Thyroid gland (tissue), 4 donors: ENCODE results near the gene CDR2L. TPM values are rescaled to one million over a fixed set of nuclear protein-coding genes. Genes with fewer than 3 reads are reported as not detected.
A peak's percentile ranks its signal among the peaks of the same experiment; 100 is the strongest.

Experiments
- DNase-seq, 2 donors: peaks; one replicate each; pipeline ENCODE4 v3.0.0-alpha.2; 2019
- H3K27ac ChIP-seq, 3 donors: fragments of 200-600 bp; sonication (generic); 1 replicate in 2 of 3; 2 replicates in 1 of 3; pipeline ENCODE4 v1.5.1; 2016 to 2019; ENCODE audit warnings: mild to moderate bottlenecking in 1 of 3, moderate library complexity in 1 of 3
- H3K27me3 ChIP-seq: fragments of 200-600 bp; sonication (generic); one replicate; pipeline ENCODE4 v1.5.1; 2019
- H3K36me3 ChIP-seq, 2 donors: fragments of 200-600 bp; sonication (generic); one replicate each; pipeline ENCODE4 v1.5.1; 2016 to 2019
- H3K4me1 ChIP-seq, 2 donors: fragments of 200-600 bp; sonication (generic); one replicate each; pipeline ENCODE4 v1.5.1; 2017 to 2019
- H3K4me3 ChIP-seq, 3 donors: fragments of 200-600 bp; sonication (generic); replicated peaks in 1 of 3; 1 replicate in 2 of 3; 2 replicates in 1 of 3; pipeline ENCODE4 v1.5.1; 2016; ENCODE audit warnings: mild to moderate bottlenecking in 1 of 3
- H3K9me3 ChIP-seq: fragments of 200-600 bp; sonication (generic); one replicate; pipeline ENCODE4 v1.5.1; 2017
- POLR2A ChIP-seq, 2 donors: fragments of 450-650 bp; IDR thresholded peaks; one replicate each; pipeline ENCODE4 v1.6.1; 2017; ENCODE audit warnings: antibody characterized with exemption in 2 of 2, mild to moderate bottlenecking in 2 of 2, moderate library complexity in 1 of 2
- WGBS, 2 donors: methylation state at CpG; one replicate each; pipeline ENCODE4 v1.1.5; 2017; 5-methylcytosine and 5-hydroxymethylcytosine counted together
- intact Hi-C: fragments of 100-400 bp; cut with DNase I; formaldehyde crosslinking; loops from one replicate; pipeline ENCODE4 v1.15.1; 2023
- total RNA-seq, 4 donors: library from RNA; depleted of rRNA; stranded (reverse); fragments of >200 nt; gene quantifications; one replicate each; pipeline ENCODE4 v1.2.3, GENCODE V29; 2016
- TF ChIP-seq, protein P1 (sequence below), 6 experiments: fragments of 200-600 bp in 3 of 6; fragments of 450-650 bp in 3 of 6; sonication (generic) in 3 of 6; IDR thresholded peaks; one replicate each; pipeline ENCODE4 v1.5.1; 2016 to 2019; ENCODE audit warnings: antibody characterized with exemption in 6 of 6, mild to moderate bottlenecking in 2 of 6, inconsistent platforms in 1 of 6, moderate library complexity in 1 of 6

The CDR2L gene
- total RNA-seq, 4 donors from 2014 or later = 2.6 to 9.8 (median 4.2) TPM

DNA sequence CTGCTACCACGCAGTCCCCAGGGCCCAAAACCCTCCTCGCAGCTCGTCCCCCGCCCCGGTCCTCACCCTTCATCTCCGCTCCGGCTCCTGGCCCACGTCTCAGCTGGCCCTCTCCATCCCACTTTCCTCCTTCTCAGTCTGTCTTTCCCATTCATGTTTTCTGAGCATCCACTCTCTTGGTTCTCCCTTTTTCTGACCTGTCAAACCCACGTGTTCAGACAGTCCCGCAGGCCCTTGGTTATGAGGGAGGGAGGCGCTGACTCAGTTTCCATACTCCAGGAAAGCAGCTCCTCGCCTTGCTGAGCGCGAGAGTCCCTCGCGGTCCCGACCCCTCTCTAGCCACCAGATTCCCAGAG, 14.5 kb upstream of the CDR2L start:
- Histone ChIP-seq H3K27ac (no peak overlapping the region), H3K36me3 (no peaks in the 10 kb centered on the region), H3K9me3 (no peaks in the 10 kb centered on the region), H3K4me3 (peak overlapping the region in 2 of 3 donors; percentile 41 to 74), H3K4me1 (peaks cover 3 to 18% of the 10 kb centered on the region in 2 donors), H3K27me3 (no peaks in the 10 kb centered on the region)
- WGBS, 2 donors = 15 to 16% methylated on average over 17 of the region's 17 CpGs
- DNase-seq = no peak
- intact Hi-C loops = no loop called here
- TF ChIP-seq, protein P1, sequence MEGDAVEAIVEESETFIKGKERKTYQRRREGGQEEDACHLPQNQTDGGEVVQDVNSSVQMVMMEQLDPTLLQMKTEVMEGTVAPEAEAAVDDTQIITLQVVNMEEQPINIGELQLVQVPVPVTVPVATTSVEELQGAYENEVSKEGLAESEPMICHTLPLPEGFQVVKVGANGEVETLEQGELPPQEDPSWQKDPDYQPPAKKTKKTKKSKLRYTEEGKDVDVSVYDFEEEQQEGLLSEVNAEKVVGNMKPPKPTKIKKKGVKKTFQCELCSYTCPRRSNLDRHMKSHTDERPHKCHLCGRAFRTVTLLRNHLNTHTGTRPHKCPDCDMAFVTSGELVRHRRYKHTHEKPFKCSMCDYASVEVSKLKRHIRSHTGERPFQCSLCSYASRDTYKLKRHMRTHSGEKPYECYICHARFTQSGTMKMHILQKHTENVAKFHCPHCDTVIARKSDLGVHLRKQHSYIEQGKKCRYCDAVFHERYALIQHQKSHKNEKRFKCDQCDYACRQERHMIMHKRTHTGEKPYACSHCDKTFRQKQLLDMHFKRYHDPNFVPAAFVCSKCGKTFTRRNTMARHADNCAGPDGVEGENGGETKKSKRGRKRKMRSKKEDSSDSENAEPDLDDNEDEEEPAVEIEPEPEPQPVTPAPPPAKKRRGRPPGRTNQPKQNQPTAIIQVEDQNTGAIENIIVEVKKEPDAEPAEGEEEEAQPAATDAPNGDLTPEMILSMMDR (IDR thresholded peaks at IDR 0.05) = no peak
- TF ChIP-seq POLR2A (IDR thresholded peaks at IDR 0.05) = no peak

DNA sequence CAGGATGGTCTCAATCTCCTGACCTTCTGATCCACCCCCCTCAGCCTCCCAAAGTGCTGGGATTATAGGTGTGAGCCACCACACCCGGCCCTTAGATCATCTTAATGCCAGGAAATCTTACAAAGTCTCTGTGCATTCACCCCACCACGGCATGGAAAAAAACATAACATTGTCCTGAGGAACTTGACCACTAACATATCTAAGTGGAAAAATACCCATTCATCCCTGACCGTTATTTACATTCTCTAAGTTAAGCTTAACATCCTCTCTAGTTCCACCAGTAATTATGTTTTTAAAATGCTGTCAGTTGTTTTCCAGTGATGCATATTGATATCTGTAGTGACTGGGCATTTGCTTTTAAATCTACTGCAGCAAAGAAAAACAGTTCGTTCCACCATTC, 11.5 kb upstream of the CDR2L start:
- TF ChIP-seq, protein P1 (IDR thresholded peaks at IDR 0.05) = no peak
- TF ChIP-seq POLR2A (IDR thresholded peaks at IDR 0.05) = no peak
- H3K27me3 ChIP-seq = no peaks in the 10 kb centered on the region
- H3K4me3 ChIP-seq = no peak overlapping the region
- H3K9me3 ChIP-seq = no peaks in the 10 kb centered on the region
- no peak overlapping the region for H3K27ac ChIP-seq
- H3K4me1 ChIP-seq = peaks cover 3 to 13% of the 10 kb centered on the region in 2 donors
- no peak for DNase-seq
- no peaks in the 10 kb centered on the region for H3K36me3 ChIP-seq
- intact Hi-C loops = no loop called here
- WGBS, 2 donors = 79 to 83% methylated on average over 4 of the region's 4 CpGs

DNA sequence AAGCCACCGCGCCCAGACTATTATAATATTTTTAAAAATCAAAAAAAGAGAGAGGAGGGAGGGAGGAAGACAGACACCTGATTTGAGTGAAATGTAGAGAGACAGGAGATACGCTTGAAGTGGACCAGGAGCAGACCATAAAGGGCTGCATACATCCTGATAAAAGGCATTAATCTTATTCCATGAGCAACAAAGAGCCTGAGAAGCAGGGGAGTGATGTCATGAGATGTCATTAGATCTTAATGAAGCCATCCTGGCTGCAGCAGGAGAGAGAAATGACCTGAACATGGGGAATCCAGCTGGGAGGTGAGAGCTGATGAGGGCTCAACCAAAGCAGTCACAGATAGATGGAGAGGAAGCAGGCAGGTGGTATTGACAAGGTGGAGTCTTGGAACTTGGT, 9.6 kb upstream of the CDR2L start:
- H3K27me3 ChIP-seq = no peaks in the 10 kb centered on the region
- DNase-seq = no peak
- H3K4me3 ChIP-seq = no peak overlapping the region
- no peaks in the 10 kb centered on the region for H3K36me3 ChIP-seq
- intact Hi-C loops = no loop called here
- 90 to 92% methylated on average over 3 of the region's 3 CpGs for WGBS, 2 donors
- no peak overlapping the region for H3K27ac ChIP-seq
- H3K9me3 ChIP-seq = no peaks in the 10 kb centered on the region
- TF ChIP-seq, protein P1 (IDR thresholded peaks at IDR 0.05) = no peak
- no peak for TF ChIP-seq POLR2A (IDR thresholded peaks at IDR 0.05)
- peaks cover 12 to 18% of the 10 kb centered on the region in 2 donors for H3K4me1 ChIP-seq

DNA sequence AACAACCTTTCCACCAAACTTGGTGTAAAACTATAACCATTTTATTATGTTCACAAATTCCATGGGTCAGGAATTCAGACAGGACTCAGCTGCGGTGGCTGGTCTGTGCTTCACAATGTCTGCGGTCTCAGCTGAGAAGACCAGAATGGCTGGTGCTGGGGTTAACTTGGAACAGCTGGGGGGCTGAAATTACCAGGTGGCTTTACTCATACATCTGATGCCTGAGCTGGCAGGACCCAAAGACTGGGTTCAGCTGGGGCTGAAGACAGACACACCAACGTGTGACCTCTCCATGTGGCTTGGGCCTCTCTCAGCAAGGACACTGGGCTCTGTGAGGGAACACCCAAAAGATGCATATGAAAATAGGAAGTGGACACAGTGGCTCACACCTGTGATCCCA, 9.2 kb upstream of the CDR2L start:
- WGBS, 2 donors = 72 to 89% methylated on average over 3 of the region's 3 CpGs
- H3K36me3 ChIP-seq = no peaks in the 10 kb centered on the region
- no peaks in the 10 kb centered on the region for H3K9me3 ChIP-seq
- H3K27ac ChIP-seq = no peak overlapping the region
- DNase-seq = no peak
- H3K27me3 ChIP-seq = no peaks in the 10 kb centered on the region
- intact Hi-C loops = no loop called here
- H3K4me3 ChIP-seq = no peak overlapping the region
- TF ChIP-seq, protein P1 (IDR thresholded peaks at IDR 0.05) = no peak
- no peak for TF ChIP-seq POLR2A (IDR thresholded peaks at IDR 0.05)
- H3K4me1 ChIP-seq = peaks cover 13 to 19% of the 10 kb centered on the region in 2 donors

DNA sequence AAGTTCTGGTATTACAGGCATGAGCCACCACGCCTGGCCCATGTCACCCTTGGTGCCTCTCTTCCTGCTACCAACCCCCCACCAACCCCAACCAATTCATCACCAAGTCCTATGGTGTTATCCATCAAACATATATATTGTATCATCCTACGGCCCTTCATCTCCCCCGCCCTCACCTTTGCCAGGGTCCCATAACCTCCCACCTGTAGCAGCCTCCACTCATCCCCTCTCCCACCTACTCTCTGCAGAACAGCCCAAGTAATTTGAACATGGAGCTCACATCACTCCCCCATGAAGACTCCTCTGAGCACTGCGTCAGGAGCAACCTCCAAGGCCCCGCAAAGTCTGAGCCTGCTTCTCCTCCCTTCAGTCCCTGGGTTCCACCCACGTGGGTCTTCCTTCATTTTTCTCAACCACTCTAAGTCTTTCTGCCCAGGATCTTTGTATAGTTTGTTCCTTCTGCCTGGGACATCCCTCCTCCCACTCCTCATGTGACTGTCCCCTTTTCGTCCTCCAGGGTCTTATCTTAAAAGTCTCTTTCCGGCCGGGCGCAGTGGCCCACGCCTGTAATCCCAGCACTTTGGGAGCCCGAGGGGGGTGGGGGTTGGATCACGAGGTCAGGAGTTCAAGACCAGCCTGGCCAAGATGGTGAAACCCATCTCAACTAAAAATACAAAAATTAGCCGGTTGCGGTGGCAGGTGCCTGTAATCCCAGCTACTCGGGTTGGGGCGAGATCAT, 7.9 kb upstream of the CDR2L start:
- intact Hi-C loops = no loop called here
- H3K4me3 ChIP-seq = no peak overlapping the region
- H3K4me1 ChIP-seq = peaks cover 13 to 19% of the 10 kb centered on the region in 2 donors
- H3K36me3 ChIP-seq = no peaks in the 10 kb centered on the region
- no peaks in the 10 kb centered on the region for H3K9me3 ChIP-seq
- DNase-seq = no peak
- TF ChIP-seq, protein P1 (IDR thresholded peaks at IDR 0.05) = no peak
- no peak for TF ChIP-seq POLR2A (IDR thresholded peaks at IDR 0.05)
- H3K27me3 ChIP-seq = no peaks in the 10 kb centered on the region
- H3K27ac ChIP-seq = no peak overlapping the region
- WGBS, 2 donors = 79 to 80% methylated on average over 17 of the region's 17 CpGs
